Measurements from ENCODE around the gene AGMAT.

The AGMAT gene

GRCh38 chr1:15558516-15558915, 26.3 kb downstream of the AGMAT start:
- Histone ChIP-seq H3K4me2 (ENCODE audit: low read depth, low read length) (no peak overlapping the region), H3F3A (ENCODE audit: insufficient read depth, low read length) (no peaks in the 10 kb centered on the region), H3K27me3 (replicated peaks; ENCODE audit: insufficient read depth, low read length) (no peaks in the 10 kb centered on the region), H3K9me2 (replicated peaks; ENCODE audit: insufficient read depth, low read length) (no peaks in the 10 kb centered on the region), H3K4me3 (ENCODE audit: low read length) (no peak overlapping the region), H3K36me3 (replicated peaks; ENCODE audit: insufficient read depth, low read length) (no peaks in the 10 kb centered on the region), H4K20me1 (ENCODE audit: insufficient read depth, low read length) (no peaks in the 10 kb centered on the region), H3K27ac (ENCODE audit: low read length) (no peak overlapping the region), H3K9me3 (replicated peaks; ENCODE audit: insufficient read depth, low read length) (no peaks in the 10 kb centered on the region), H2AFZ (ENCODE audit: low read length) (no peak overlapping the region), H3K79me2 (ENCODE audit: low read length) (no peaks in the 10 kb centered on the region), H3K9ac (ENCODE audit: low read length) (no peak overlapping the region), H3K4me1 (ENCODE audit: low read length) (no peaks in the 10 kb centered on the region)
- TF ChIP-seq EZH2phosphoT487 (IDR thresholded peaks at IDR 0.05; ENCODE audit: low read length) = no peak
- TF ChIP-seq CTCF (IDR thresholded peaks at IDR 0.05; ENCODE audit: low read length) = no peak
- no peak for TF ChIP-seq EZH2 (optimal IDR thresholded peaks at IDR 0.05; ENCODE audit: low read depth, low read length)
- DNase-seq = no peak

GRCh38 chr1:15557594-15557993, 27.3 kb downstream of the AGMAT start:
- DNase-seq = no peak
- Histone ChIP-seq H3K4me2 (ENCODE audit: low read depth, low read length) (no peak overlapping the region), H3K27me3 (replicated peaks; ENCODE audit: insufficient read depth, low read length) (no peaks in the 10 kb centered on the region), H3K36me3 (replicated peaks; ENCODE audit: insufficient read depth, low read length) (no peaks in the 10 kb centered on the region), H3K4me1 (ENCODE audit: low read length) (no peaks in the 10 kb centered on the region), H3K9me2 (replicated peaks; ENCODE audit: insufficient read depth, low read length) (no peaks in the 10 kb centered on the region), H3K9ac (ENCODE audit: low read length) (no peak overlapping the region), H3K27ac (ENCODE audit: low read length) (no peak overlapping the region), H3K9me3 (replicated peaks; ENCODE audit: insufficient read depth, low read length) (no peaks in the 10 kb centered on the region), H4K20me1 (ENCODE audit: insufficient read depth, low read length) (no peaks in the 10 kb centered on the region), H2AFZ (ENCODE audit: low read length) (no peak overlapping the region), H3K4me3 (ENCODE audit: low read length) (no peak overlapping the region), H3F3A (ENCODE audit: insufficient read depth, low read length) (no peaks in the 10 kb centered on the region), H3K79me2 (ENCODE audit: low read length) (no peaks in the 10 kb centered on the region)
- no peak for TF ChIP-seq EZH2phosphoT487 (IDR thresholded peaks at IDR 0.05; ENCODE audit: low read length)
- no peak for TF ChIP-seq CTCF (IDR thresholded peaks at IDR 0.05; ENCODE audit: low read length)
- no peak for TF ChIP-seq EZH2 (optimal IDR thresholded peaks at IDR 0.05; ENCODE audit: low read depth, low read length)

DNA sequence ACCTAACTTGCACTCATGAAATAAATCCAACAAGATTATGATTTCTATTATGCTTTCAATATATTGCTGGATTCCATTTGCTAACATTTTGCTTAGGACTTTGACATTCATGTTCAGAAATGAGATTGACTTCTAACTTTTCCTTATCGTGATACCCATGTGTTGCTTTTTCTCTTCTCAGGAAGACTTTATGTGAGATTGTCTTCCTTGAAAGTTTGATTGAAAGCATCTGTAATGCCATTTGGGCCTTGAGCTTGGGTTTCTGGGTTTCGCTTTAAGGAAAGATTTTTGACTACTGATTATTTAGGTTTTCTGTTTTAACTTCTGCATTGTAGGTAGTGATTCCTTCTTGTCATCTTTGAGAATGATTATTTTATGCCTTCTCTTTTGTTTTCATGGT, 27.8 kb downstream of the AGMAT start:
- no peak overlapping the region for H3K27ac ChIP-seq (ENCODE audit: low read length)
- H3K9me2 ChIP-seq (replicated peaks; ENCODE audit: insufficient read depth, low read length) = no peaks in the 10 kb centered on the region
- H3K79me2 ChIP-seq (ENCODE audit: low read length) = no peaks in the 10 kb centered on the region
- H3K4me3 ChIP-seq (ENCODE audit: low read length) = no peak overlapping the region
- H3K9me3 ChIP-seq (replicated peaks; ENCODE audit: insufficient read depth, low read length) = no peaks in the 10 kb centered on the region
- no peaks in the 10 kb centered on the region for H3K4me1 ChIP-seq (ENCODE audit: low read length)
- H3K4me2 ChIP-seq (ENCODE audit: low read depth, low read length) = no peak overlapping the region
- DNase-seq = no peak
- no peaks in the 10 kb centered on the region for H3F3A ChIP-seq (ENCODE audit: insufficient read depth, low read length)
- H4K20me1 ChIP-seq (ENCODE audit: insufficient read depth, low read length) = no peaks in the 10 kb centered on the region
- no peaks in the 10 kb centered on the region for H3K36me3 ChIP-seq (replicated peaks; ENCODE audit: insufficient read depth, low read length)
- no peak overlapping the region for H3K9ac ChIP-seq (ENCODE audit: low read length)
- no peak for TF ChIP-seq EZH2phosphoT487 (IDR thresholded peaks at IDR 0.05; ENCODE audit: low read length)
- no peak for TF ChIP-seq CTCF (IDR thresholded peaks at IDR 0.05; ENCODE audit: low read length)
- no peak for TF ChIP-seq EZH2 (optimal IDR thresholded peaks at IDR 0.05; ENCODE audit: low read depth, low read length)
- no peaks in the 10 kb centered on the region for H3K27me3 ChIP-seq (replicated peaks; ENCODE audit: insufficient read depth, low read length)
- H2AFZ ChIP-seq (ENCODE audit: low read length) = no peak overlapping the region

Measured in MM.1S (cell line).